ENCODE results near the gene ARID3C. TPM values are rescaled to one million over a fixed set of nuclear protein-coding genes. Genes with fewer than 3 reads are reported as not detected.

The ARID3C gene
- polyA plus RNA-seq, 1 donor: 0.20 TPM

DNA sequence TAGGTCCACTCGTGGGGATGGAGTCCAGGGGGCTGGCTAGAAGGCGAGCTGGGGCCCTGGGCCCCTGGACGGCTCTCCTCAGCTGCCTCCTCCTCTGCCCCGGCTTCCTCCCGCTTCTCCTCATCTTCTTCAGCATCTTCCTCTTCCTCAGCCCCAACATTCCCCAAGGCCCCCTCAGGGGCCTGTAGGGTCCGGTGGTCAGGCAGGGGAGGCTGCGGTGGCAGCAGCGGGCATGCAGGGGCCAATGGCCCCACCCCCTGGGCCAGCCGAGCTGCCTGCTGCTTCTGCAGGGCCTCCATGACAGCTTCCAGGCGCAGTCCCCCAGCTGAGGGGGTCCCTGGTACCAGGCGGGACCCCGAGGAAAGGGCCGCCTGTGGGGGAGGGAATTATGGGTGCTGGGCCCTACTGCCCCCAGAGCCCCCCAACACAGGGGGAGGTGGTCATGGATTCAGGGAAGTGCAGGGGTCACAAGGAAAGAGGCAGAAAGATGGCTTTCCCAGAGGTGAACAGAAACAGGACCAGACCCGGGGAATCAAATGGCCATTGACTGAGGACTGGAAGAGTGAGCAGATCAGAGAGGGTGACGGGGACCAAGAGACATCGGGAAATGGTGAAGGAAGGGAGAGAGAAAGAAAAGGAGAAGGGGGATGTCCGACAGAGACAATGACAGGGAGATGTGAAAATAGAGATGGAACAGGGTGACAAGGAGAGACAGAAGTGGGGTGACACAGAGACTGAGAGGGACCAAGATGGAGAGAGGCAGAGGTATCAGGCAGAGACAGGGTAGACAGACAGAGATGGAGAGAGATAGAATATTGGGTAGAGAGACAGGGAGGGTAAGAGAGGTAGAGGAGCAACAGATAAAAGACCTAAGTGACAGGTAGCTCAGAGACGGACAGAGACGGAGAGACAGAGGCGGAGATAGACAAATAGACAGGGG lies 880 bp downstream of the ARID3C start:
- no peak for DNase-seq

DNA sequence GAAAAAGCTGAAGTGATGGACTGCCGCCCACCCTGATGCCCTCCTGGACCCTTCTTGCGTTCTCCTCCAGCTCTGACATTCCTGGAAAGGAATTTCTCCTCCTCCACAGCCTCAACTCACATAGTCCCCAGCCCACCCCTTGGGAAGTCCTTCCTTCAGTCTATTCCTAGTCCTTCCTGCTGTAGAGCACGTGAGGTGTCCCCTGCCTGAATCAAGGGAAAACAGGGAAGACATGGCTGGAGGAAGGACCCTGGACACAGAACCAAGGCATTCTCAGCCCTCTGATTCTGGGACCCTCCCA lies 3.7 kb downstream of the ARID3C start:
- DNase-seq: no peak

DNA sequence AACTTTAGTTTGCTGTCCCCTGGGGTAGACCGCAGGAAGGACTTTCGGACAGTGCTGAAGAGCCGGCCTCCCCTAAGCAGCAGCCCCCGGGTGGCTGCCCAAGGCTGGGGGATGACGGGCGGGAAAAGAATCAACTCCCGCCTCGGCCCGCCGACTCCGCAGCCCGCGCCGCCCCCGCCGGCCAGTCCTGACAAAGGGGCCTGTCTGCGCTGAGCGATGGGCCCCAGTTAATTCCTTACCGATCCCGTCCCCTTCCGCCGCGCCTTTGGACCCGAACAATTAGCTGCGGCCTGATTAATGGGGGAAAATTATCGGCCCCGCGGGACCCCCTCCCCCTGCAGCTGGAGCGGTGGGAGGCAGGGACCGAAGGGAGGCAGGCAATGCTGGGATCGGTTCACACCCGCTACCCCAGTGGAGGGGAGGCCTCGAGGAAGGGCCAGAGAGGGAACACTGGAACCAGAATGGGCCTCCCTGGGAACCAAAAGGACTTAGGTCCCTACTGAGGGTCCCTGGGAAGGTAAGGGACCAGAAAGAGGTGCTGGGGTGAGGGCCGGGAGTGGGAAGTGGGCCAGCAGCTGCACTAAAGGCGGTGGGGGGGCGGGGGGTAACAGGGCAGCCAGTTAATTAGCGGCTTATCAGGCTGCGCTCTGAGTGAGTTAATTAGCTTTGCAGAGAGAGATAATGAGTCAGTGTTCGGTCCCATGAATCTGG lies 4.2 kb downstream of the ARID3C start:
- no peak for DNase-seq

DNA sequence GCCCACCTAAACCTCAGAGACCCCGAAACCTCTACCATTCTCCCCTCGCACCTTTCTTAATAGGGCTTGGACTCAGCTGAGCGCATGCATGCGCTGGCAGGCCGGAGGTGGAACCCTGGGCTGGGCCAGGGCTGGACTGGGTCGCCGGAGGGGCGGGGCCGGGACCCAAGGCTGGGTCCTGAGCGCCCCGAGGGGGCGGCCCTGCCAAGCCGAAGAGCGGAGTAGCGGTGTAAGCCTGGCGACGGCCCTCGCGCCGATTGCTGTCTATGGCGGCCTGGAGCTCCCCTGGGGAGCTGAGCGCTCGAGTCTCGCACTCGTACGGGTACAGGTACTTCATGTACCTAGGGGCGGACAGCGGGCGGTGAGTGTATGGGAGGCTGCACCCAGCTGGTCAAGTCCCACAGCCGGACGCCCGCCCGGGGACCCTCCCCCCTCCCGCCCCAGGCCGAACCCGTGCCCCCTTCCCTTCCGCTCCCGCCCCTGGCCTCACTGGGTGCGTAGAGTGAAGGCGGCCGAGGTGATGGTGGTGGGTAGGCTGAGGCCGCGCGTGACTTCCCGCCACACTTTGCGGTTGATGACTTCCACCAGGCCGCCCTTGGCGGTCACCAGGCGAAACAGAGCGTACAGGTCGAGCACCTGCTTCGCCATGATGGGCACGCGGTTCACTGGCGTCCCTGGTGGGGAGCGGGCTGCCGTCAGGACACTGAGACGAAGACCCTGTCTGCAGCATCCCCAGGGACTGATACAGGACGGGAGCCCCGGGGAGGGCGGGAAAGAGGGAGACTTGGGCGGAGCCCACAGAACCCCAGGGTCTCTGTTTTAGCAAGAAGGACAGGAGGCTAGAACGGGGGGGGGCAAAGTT lies 5.3 kb downstream of the ARID3C start:
- no peak for DNase-seq

DNA sequence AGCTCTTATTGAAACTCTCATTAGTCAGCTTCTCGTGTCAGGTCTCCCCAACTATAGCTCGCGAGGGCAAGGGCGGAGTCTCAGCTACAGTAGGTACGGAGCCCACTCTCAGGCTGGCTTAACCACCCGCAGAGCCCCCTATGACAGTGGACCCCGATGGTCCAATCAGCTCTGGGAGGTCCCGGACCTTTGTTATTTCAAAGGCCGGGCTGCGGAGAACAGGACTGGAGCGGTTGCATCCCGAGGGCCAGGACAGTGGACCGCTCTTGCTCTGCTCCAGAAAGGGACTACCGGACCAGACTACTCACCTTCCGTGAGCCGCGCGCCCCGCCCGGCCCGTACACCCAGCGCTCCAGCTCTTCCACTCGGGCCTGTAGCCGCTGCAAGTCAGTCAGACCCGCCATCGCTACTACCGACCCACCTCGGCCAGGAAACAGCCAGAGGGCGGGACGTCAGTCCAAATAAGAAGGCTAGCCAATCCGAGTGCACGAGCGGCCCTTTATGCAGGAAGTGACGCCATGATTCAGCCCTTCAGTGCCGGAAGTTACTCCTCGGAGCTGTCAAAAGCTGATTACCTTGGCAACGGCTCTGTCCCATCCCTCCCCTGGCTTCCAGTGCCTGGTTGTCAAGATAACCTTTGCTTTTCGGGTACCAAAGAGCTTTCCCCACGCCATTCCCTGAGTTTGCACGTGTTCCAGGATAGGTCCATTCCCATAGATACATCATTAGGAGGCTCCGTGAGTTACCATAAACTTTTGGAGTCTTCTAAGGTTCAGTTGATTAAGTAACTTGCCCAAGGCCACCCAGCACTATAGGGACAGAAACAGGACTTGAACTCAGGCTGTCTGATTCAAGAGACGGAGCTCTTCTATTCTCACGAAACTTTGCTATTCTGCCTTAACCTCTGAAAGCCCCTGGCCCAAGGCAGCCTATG lies 8.5 kb downstream of the ARID3C start, which contains the start of gene DCTN3:
Gene DCTN3, minus strand, starts transcription at position 435 of the 934 bp plus-strand sequence. Its CDS starts 31 bp downstream, at position 404.
- DNase-seq: peak; percentile 94

DNA sequence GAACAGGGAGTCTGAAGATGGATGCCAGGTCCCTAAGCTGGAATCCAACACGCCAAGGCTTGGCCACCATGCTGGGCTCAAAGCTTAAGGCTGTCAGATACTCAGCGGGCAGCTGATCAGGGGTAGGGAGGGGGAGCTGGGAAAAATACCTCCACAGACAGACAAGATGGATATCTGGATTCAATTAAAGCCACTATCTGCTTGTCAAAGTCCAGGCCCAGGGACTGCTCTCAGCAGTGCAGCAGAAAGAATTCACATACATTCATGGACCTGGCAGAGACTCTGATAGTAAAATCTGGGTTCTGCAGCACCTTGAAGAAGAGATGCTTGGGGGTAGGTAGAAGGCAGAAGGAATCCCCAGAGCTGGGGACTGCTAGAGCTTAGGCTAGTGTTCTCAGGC lies 13.7 kb downstream of the ARID3C start:
- no peak for DNase-seq

DNA sequence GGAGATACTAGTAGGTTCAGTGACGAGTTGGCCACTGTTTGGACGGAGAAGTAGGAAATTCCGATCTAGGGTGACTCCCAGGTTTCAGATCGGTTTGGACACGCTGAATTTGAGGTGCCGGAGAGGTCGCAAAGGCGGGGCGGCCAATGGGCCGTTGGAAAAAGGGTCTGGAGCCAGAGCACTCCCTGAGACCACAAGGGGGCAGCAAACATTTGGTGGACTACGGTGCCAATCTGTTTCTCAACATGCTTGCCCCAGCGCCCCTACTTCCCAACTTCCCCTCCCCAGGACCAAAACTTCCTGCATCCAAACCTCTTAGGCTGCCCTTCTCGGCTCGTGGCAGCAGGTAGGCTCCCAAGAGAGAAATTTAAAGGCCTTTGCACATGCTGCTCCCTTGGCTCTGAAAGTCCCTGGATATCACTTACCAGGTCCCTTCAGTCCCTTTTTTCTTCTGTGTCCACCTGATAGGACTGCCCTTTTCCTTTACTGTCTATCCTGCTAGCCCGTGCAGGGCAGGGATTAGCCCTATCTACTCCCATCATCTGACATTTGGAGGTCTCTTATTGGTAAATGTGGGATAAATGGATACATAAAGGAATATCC lies 16.0 kb downstream of the ARID3C start:
- DNase-seq: peak; percentile 86

DNA sequence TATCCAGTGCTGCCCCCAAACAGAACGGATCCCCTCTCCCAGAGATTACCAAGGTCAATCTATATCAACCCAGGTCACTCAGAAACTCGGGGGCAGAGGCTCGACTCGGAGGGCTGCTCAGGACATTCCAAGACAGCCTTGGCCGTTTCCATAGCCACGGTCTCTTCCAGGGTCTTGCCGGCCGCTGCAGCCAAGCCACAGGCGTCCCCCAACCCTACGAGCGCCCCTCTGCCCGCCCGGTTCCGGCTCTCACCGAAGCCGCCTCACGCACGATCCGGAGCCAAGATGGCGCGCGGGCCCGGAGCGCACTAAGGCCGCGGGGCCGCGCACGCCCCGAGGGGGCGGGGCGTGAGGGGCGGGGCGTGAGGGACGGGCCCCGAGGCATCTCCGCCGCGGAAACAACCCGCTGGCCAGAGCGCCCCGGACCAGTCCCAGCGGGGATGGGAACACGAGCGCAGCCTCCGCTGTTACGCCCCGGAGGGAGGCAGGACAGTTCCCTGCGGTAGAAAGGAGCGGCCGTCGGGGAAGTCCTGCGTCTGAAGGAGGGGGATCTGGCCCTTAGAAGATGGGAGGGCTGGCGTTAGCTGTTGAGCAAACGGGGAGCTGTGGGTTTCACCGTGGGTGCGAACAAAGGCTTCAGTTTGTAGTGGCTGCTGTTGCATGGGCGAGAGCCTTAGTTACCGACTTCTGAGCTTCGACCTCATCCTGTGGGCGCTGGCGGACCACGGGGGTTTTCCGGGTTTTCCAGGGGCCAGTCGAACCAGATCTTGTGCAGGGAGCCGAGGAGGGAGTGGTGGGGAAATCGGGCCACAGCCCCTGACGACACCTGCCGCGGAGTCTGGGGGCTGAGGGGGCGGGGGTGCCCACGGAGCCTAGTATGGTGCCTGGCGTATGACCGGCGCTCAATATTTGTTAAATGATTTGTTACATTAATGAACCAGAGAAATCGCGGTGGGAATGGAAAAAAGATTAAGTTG lies 16.8 kb downstream of the ARID3C start, which contains the start of gene RPP25L:
Gene RPP25L, minus strand, starts transcription at position 287 of the 977 bp plus-strand sequence. CDS start 801 bp downstream, outside the sequence.
- DNase-seq: peak; percentile 88

DNA sequence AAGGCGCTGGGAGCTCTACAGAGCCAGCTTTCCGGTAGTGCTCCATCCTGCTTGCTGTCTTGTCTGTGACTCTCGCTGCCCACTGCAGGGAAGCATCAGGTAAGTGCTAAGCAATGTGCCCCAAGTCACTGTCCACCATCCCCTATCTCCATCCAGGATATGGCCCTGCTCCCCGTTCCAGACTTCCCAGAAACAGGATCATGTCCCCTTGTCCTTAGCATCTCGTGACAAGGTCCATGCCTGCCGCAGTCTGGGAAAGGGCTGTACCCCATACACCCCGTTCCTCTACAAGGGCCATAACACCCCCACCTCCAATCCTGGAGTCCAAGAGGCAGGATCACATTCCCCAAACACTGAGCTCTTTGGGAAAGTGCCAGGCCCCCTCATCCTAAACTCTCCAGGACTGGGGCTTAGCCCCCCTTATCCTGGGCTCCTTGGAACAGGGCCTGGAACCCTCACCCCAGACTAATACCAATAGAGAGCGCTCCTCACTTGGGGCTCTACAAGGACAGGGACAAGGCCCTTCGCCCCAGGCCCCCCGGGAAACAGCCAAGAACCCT lies 17.5 kb downstream of the ARID3C start:
- DNase-seq: no peak

DNA sequence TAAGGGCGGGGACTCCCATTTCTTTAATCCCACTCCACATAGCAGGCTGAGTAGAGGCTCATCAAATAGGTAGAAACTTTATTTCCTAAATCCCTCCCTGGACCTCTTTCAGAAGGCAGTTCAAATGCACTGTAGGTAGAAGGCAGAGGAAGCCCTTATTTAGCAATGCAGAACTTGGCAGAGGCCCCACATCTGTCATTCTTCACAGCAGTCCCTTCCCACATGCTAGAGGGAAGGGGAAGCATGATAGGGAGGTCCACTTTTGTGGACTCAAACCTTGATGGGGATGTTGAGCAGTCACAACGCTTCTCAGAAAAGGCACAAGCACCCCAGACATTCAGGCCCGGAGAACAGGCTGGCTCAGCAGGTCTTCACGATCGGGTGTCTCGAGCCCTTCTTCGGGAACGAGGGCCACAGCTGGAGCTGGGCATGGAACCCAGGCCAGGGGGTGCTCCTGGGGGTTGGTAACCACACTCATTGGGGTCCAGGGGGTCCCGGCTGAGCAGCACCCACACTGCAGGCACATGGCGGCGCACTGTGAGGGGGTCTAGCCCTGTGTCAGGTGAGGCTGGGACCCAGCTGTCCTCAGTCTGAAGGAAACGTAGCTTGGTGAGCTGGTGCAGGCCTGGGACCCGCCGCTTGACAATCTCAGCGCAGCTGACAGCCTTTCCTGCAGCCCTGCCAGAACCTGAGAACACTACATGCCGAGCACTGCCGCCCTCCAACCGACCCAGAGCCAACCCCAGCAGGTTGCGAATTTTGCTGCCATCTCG lies 18.2 kb downstream of the ARID3C start:
- DNase-seq: no peak

DNA sequence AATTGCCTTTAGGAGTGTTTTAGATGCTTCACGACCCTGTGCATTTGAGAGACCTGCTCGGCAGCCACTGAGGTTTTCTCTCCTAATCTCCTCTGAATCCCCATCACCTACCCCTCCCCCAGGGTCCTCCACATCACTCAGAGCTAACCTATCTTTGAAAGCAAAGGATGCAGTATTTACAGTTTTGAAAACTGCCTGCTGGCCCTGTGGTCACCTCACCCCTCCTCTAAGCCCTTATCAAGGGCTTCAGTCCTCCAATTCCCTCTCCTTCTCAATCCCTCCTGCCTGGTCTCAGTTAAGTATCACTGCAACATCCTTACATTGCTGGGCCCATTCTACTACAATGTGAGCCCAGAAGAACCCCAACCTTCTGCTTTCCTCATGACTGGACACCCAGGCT lies 21.5 kb downstream of the ARID3C start:
- no peak for DNase-seq

DNA sequence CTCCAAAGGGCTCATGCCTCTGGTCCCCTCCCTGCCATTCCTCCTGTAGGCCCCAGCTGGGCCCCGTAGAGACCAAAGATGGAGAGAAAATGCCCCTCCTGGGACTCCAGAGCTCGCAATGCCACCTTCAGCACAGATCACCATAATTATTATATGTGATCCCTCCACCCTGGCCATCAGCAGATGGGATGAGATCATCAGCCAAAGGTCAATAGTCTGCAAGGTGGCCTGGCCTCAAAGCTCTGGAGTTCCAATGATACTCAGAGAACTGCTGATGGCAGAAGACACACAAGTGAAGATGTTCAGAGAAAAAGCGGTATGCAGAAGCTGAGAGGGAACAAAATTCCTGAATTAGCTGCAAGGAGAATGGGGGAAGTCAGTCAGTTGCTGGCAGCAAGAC lies 22.0 kb downstream of the ARID3C start:
- no peak for DNase-seq

DNA sequence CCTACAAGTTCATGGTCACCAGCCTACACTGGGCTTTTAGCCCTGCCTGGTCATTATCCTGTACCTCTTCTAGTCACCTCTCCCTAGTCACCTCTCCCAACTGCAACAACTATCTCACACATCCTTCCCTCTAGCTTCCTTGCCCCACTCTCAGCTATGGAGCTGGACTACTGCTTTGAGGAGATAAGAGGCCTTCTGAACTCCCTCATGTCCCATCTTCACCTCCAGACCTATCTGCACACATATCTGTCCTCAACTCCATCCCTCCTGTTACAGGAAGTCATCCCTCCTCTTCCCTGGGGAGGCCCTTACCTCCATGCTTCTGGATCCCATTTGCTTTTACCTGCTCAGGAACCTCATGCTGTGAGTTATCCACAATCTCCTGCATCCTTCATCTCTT lies 22.7 kb downstream of the ARID3C start:
- DNase-seq: no peak

DNA sequence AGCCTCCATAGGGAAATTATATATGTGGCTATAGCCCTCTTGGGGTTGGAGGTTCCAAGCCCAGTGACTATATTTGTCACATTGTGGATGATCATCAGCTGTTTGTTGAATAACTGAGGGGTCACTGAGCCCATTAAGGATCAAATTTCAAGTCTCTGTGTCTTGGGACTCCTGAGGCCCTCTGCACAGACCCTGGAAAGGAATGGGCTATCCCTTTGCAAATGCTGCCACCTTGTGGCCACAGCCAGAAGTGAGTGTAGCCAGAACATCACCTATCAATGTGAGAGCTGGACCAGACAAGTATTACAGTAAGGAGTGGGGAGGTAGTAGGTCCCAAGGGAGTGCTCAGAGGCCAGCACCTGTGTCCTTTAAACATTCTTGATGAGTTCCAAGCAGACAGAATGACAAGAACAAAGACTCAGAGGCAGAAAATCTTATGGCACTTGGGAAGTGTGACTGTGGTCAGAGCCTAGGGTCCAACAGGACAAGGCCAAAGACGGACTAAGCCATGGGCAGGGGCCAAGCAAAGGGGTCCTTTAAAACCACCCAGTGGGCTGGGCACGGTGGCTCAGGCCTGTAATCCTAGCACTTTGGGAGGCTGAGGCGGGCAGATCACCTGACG lies 25.1 kb downstream of the ARID3C start:
- DNase-seq: peak; percentile 86

DNA sequence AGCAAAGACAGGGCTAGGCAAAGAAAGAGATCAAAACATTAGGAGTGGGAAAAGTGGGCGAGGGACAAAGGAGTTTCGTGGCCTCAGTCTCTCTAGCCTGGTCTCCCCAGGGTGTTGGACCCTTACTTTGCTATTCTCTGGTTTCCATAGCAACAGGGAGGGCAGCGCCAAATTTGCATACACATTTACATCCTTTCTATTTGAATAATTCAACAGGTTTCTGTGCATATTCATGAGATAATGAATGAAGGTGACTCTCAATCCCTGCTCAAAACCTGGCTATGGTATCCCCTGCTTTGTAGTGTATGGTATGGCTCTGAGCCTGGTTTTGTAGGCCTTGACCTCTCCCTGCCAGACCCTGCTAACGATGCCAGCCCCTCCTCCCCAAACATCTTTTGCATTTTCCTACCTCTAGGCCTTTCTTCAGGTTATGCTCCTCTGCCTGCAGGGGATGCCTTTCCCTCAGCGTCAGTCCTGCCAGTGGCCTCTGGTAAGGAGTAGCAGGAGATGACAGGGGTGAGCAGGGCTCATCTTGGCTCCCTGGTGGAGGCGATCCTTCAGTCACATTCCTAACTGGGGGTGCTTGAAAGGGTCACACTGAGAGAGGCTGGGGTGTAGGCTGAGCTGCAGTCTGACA lies 26.8 kb downstream of the ARID3C start:
- no peak for DNase-seq

DNA sequence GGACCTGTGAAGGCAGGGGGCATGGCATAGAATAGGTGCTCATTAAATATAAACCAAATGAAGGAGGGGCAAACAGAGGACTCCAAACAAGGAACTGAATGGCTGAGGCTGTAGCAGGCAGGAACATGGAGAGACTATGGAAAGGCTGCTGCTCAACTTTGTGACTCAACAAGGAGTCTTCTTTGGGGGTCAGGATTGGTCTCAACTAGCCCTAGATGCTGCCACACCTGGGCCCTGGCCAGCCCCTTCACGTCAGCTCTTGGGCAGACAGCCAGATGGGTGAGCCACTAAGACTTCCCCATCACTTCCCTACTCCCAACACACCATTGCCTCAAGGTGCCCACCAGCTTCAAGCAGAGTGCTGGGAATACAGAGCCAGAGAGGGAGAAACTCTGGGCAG lies 28.0 kb downstream of the ARID3C start:
- no peak for DNase-seq

DNA sequence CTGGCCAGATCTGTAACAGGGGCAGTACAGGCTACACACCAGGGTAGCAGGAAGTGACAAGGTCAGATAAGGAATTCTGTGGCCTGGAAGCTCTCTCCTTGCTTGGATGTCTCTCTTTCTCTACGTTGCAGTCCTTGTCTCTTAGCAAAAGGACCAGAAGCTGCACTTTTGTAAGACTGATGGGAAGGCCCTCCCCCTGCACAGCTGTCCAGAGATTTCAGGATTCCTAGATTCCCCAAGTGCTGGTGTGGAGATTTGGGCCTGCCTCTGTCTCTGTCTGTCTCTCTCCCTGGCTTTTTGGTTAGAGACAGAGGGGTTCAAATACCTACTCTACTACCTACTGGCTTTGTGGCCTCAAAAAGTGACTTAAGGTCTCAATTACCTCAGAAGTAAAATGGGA lies 29.3 kb downstream of the ARID3C start:
- DNase-seq: no peak

Data from left kidney (tissue), 2 donors.